ENCODE measurements around the gene EDN1.

EDN1 gene

GRCh38 chr6:12263403-12263802 lies 26.8 kb upstream of the EDN1 start:
- ATAC-seq (no peak), DNase-seq (no peak)
- Mint-ChIP-seq H3K4me3 (no peak overlapping the region), H3K4me1 (peaks cover 12% of the 10 kb centered on the region), H3K9me3 (no peaks in the 10 kb centered on the region), H3K27ac (no peak overlapping the region), H3K27me3 (no peaks in the 10 kb centered on the region)

DNA sequence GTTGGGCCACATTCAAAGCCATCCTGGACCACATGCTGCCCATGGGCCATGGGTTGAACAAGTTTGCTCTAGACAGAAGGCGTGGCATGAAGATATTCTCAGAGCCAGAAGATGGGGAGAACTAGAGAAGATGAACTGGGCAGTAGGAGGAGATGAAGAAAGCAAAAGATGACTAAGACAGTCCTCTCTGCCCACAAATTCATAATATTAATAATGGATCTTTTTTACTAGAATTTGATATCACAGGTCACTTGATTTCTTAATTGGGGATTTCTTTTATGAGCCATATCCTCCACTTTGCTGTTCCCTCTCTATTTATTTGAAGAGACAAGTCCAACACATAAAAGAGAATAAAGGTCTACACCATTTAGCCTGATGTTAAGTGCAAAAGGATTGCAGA lies 25.5 kb upstream of the EDN1 start:
- Mint-ChIP-seq H3K27ac (no peak overlapping the region), H3K27me3 (no peaks in the 10 kb centered on the region), H3K9me3 (no peaks in the 10 kb centered on the region), H3K4me1 (peaks cover 12% of the 10 kb centered on the region), H3K4me3 (no peak overlapping the region)
- DNase-seq: no peak
- no peak for ATAC-seq

DNA sequence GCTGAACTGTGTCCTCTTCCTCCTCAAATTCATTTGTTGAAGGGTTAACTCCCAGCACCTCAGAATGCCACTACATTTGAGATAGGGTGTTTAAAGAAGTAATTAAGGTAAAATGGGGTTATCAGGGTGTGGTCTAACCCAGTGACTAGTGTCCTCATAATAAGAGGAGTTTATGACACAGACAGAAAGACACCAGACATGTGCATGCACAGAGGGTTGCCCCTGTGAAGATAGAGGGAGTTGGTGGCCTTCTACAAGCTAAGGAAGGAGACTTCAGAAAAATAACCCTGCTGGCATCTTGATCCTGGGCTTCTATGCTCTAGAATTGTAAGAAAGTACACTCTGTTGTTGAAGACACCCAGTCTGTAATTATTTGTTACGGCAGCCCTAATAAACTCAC lies 24.9 kb upstream of the EDN1 start:
- DNase-seq (no peak), ATAC-seq (no peak)
- Mint-ChIP-seq H3K4me1 (peaks cover 12% of the 10 kb centered on the region), H3K4me3 (no peak overlapping the region), H3K27ac (no peak overlapping the region), H3K27me3 (no peaks in the 10 kb centered on the region), H3K9me3 (no peaks in the 10 kb centered on the region)

- Mint-ChIP-seq H3K27me3 (no peaks in the 10 kb centered on the region), H3K4me3 (no peak overlapping the region), H3K4me1 (peaks cover 12% of the 10 kb centered on the region), H3K27ac (no peak overlapping the region), H3K9me3 (peaks cover 0 to 1% of the 10 kb centered on the region in 2 donors)
- ATAC-seq (no peak), DNase-seq (no peak)
Measured at GRCh38 chr6:12265791-12266190, 24.4 kb upstream of the EDN1 start.

DNA sequence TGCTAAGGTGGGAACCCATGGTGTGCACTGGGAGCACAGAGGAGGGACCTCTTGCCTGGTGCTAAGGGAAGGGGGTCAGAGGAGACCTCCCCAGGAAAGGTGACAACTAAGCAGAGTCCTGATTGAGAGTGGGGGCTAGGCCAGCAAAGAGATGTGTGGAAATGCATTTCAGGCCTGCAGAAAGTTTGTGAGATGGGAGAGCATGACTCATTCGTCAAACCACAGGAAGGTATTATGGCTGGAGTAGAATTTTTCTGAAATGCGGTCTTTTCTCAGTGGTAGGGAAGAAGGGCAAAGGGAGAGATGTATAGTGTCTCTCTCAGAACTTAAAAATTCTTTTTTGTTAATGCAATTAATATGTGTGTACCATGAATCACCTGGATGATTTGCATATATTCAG lies 23.6 kb upstream of the EDN1 start:
- Mint-ChIP-seq H3K4me1 (peaks cover 12% of the 10 kb centered on the region), H3K27me3 (no peaks in the 10 kb centered on the region), H3K27ac (no peak overlapping the region), H3K9me3 (peaks cover 0 to 8% of the 10 kb centered on the region in 2 donors), H3K4me3 (no peak overlapping the region)
- DNase-seq (no peak), ATAC-seq (peak; percentile 26)

- H3K9me3 Mint-ChIP-seq: peaks cover 16 to 18% of the 10 kb centered on the region in 2 donors
- no peak for DNase-seq
- H3K4me3 Mint-ChIP-seq: no peak overlapping the region
- H3K27ac Mint-ChIP-seq: no peak overlapping the region
- H3K27me3 Mint-ChIP-seq: no peaks in the 10 kb centered on the region
- peaks cover 12% of the 10 kb centered on the region for H3K4me1 Mint-ChIP-seq
- no peak for ATAC-seq
Measured at GRCh38 chr6:12269110-12269509, 21.1 kb upstream of the EDN1 start.

DNA sequence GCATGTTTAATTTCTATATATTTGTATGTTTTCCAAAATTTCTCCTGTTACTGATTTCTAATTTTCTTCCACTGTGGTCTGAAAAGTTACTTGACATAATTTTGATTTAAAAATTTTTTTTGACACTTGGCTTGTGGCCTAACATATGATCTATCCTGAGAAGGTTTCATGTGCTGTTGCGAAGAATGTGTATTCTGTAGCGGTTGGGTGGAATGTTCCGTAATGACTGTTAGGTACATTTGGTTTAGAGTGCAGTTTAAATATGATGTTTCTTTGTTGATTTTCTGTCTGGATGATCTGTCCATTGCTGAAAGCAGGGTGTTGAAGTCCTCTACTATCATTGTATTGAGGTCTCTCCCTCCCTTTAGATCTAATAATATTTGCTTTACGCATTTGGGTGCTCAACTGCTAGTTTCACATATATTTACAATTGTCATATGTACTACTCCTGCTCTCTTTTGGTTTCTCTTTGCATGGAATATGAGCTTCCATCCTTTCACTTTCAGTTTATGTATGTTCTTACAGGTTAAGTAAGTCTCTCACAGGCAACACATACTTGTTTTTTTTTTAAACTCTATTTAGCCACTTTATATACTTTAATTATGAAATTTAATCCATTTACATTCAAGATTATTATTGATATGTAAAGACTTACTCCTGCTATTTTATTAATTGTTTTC lies 19.5 kb upstream of the EDN1 start:
- DNase-seq: no peak
- Mint-ChIP-seq H3K27me3 (no peaks in the 10 kb centered on the region), H3K27ac (no peak overlapping the region), H3K9me3 (peaks cover 16 to 18% of the 10 kb centered on the region in 2 donors), H3K4me3 (no peak overlapping the region), H3K4me1 (peaks cover 11% of the 10 kb centered on the region)
- ATAC-seq: no peak

- ATAC-seq (no peak), DNase-seq (no peak)
- no peak overlapping the region for H3K27ac Mint-ChIP-seq
Measured at GRCh38 chr6:12271594-12271993, 18.6 kb upstream of the EDN1 start.

GRCh38 chr6:12271997-12272396 lies 18.2 kb upstream of the EDN1 start:
- Mint-ChIP-seq H3K4me3 (no peak overlapping the region), H3K9me3 (peaks cover 16 to 18% of the 10 kb centered on the region in 2 donors), H3K4me1 (no peaks in the 10 kb centered on the region), H3K27me3 (no peaks in the 10 kb centered on the region), H3K27ac (no peak overlapping the region)
- DNase-seq: no peak
- no peak for ATAC-seq

More at GRCh38 chr6:12271594-12271993, 18.6 kb upstream of the EDN1 start:
- H3K4me1 Mint-ChIP-seq: peaks cover 2% of the 10 kb centered on the region
- no peaks in the 10 kb centered on the region for H3K27me3 Mint-ChIP-seq
- H3K9me3 Mint-ChIP-seq: peaks cover 16 to 18% of the 10 kb centered on the region in 2 donors
- H3K4me3 Mint-ChIP-seq: no peak overlapping the region

DNA sequence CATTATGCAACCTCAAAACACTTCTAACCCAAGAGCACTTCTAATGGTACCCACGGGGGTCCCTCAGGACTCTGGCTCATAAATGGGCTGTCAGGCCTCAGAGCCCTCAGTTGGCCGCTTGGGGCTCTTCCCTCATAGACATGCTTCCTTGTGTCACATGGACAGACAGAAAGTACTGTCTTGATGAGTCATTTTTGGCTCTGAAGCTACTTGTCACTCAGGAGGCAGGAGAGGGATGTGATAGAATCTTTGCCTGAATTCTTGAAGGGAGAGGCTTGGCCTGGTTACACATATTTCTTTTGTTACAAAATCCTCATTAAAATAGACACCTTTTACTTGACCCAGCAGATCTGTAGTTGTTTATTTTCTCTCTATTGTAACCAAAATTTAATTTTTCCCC lies 15.1 kb upstream of the EDN1 start:
- Mint-ChIP-seq H3K27me3 (no peaks in the 10 kb centered on the region), H3K4me1 (peaks cover 10% of the 10 kb centered on the region), H3K9me3 (peaks cover 16 to 18% of the 10 kb centered on the region in 2 donors), H3K27ac (no peak overlapping the region), H3K4me3 (no peak overlapping the region)
- ATAC-seq: no peak
- no peak for DNase-seq

DNA sequence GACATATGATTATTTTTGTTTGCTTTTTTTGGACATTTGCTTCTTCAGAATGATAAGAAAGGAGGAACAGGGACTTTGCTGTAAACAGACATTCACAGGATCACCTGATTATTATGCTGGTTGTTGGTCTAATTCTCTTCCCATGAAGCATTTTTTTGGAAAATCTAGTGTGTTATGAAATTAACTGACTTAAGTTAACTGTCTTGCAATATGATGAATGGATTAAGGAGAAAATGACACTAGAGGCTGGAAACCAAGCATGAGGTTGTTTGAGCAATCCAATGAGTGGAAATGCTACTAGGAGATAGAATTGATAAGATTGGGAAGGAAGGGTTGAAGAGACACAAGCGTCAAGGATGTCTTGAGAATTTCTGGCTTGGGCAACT lies 13.2 kb upstream of the EDN1 start:
- Mint-ChIP-seq H3K9me3 (peaks cover 8 to 14% of the 10 kb centered on the region in 2 donors), H3K4me1 (peaks cover 10% of the 10 kb centered on the region), H3K27ac (no peak overlapping the region), H3K4me3 (no peak overlapping the region), H3K27me3 (peaks cover 1% of the 10 kb centered on the region)
- ATAC-seq: no peak
- no peak for DNase-seq

DNA sequence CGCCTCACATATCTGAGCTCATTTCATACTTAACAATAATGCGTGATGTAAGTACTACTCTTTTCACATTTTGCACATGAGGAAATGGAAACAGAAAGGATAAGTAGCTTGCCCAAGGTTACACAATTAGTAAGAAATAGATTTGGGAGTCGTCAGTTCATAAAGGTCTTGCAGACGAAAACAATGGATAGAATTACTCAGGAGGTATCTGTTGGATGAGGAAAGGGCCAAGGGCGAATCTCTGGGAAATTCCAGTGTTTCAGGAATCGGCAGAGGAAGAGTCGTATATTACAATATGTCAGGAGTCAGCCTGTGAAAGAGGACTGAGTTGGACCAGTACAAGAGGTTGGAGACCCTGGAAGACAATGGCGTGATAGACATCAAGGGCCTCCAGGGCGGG lies 12.8 kb upstream of the EDN1 start:
- Mint-ChIP-seq H3K4me1 (peaks cover 10% of the 10 kb centered on the region), H3K4me3 (no peak overlapping the region), H3K27ac (no peak overlapping the region), H3K9me3 (peaks cover 4 to 9% of the 10 kb centered on the region in 2 donors), H3K27me3 (peaks cover 6% of the 10 kb centered on the region)
- ATAC-seq: no peak
- DNase-seq: no peak

- no peak for DNase-seq
- no peak for ATAC-seq
- no peaks in the 10 kb centered on the region for H3K9me3 Mint-ChIP-seq
- peaks cover 12% of the 10 kb centered on the region for H3K27me3 Mint-ChIP-seq
- H3K4me3 Mint-ChIP-seq: no peak overlapping the region
- no peak overlapping the region for H3K27ac Mint-ChIP-seq
- peaks cover 10% of the 10 kb centered on the region for H3K4me1 Mint-ChIP-seq
Measured at GRCh38 chr6:12278915-12279314, 11.2 kb upstream of the EDN1 start.

GRCh38 chr6:12279322-12280091 lies 10.7 kb upstream of the EDN1 start:
- Mint-ChIP-seq H3K27me3 (peaks cover 12% of the 10 kb centered on the region), H3K4me3 (peak overlapping the region; percentile 5 to 16), H3K9me3 (no peaks in the 10 kb centered on the region), H3K4me1 (peaks cover 10% of the 10 kb centered on the region), H3K27ac (no peak overlapping the region)
- DNase-seq (no peak), ATAC-seq (no peak)

DNA sequence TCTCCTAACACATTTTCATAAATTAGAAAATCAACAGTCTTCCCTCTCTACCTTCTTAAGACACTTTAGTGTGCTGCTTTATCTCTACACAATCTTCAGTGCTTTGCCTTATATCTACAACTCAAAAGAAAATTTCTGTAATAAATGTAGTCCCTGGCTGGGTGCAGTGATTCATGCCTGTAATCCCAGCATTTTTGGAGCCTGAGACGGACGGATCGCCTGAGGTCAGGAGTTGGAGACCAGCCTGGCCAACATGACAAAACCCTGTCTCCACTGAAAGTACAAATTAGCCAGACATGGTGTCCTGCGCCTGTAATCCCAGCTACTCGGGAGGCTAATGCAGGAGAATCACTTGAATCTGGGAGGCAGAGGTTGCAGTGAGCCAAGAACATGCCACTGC lies 9.7 kb upstream of the EDN1 start:
- H3K4me3 Mint-ChIP-seq: no peak overlapping the region
- DNase-seq: no peak
- no peaks in the 10 kb centered on the region for H3K9me3 Mint-ChIP-seq
- ATAC-seq: no peak
- H3K27me3 Mint-ChIP-seq: peaks cover 12% of the 10 kb centered on the region
- H3K4me1 Mint-ChIP-seq: peaks cover 10% of the 10 kb centered on the region
- H3K27ac Mint-ChIP-seq: no peak overlapping the region

GRCh38 chr6:12280902-12281301 lies 9.3 kb upstream of the EDN1 start:
- peaks cover 10% of the 10 kb centered on the region for H3K4me1 Mint-ChIP-seq
- H3K27ac Mint-ChIP-seq: no peak overlapping the region
- H3K4me3 Mint-ChIP-seq: no peak overlapping the region
- ATAC-seq (no peak), DNase-seq (no peak)
- no peaks in the 10 kb centered on the region for H3K9me3 Mint-ChIP-seq
- peaks cover 12% of the 10 kb centered on the region for H3K27me3 Mint-ChIP-seq

All from stimulated activated naive CD8-positive, alpha-beta T cell treated with anti-CD3 and anti-CD28 coated beads, Interleukin-15, amount 100 ng/mL, for 72 hours (primary cell).